GM18861 (cell line): ENCODE data around the gene BTN1A1.

Experiments used
- ATAC-seq: cut with Tn5 transposase; IDR thresholded peaks from one replicate; pipeline ENCODE4 v1.9.1; 2021; ENCODE audit not compliant: unreplicated experiment

BTN1A1 gene

GRCh38 chr6:26556263-26557070 is 56.4 kb downstream of the BTN1A1 start:
- ATAC-seq, result no peak
